Fibroblast of lung (primary cell): Measurements from ENCODE around the gene PCDH9. TPM values are rescaled to one million over a fixed set of nuclear protein-coding genes. Genes with fewer than 3 reads are reported as not detected.

ENCODE experiments used
- DNase-seq, 2 donors: peaks; one replicate each; pipeline versions ENCODE4 v3.0.0 to v3.0.0-alpha.2; 2010; ENCODE audit warnings: low read depth in 2 of 2
- H2AFZ ChIP-seq: 2 replicates; pipeline ENCODE4 v1.5.1; 2012; ENCODE audit warnings: low read length, control low read depth, inconsistent platforms
- H3K27ac ChIP-seq: 2 replicates; pipeline ENCODE4 v1.5.1; 2011; ENCODE audit warnings: low read length, control low read depth; ENCODE audit not compliant: insufficient read depth
- H3K27me3 ChIP-seq: 2 replicates; pipeline ENCODE4 v1.5.1; 2011; ENCODE audit warnings: mild to moderate bottlenecking, low read length; ENCODE audit not compliant: control insufficient read depth, insufficient read depth
- H3K36me3 ChIP-seq: 2 replicates; pipeline ENCODE4 v1.5.1; 2011; ENCODE audit warnings: low read length; ENCODE audit not compliant: control insufficient read depth, insufficient read depth
- H3K4me1 ChIP-seq: 2 replicates; pipeline ENCODE4 v1.5.1; 2011; ENCODE audit warnings: low read length; ENCODE audit not compliant: control insufficient read depth, insufficient read depth; ENCODE audit errors: extremely low read depth
- H3K4me2 ChIP-seq: 2 replicates; pipeline ENCODE4 v1.5.1; 2011; ENCODE audit warnings: low read length, control low read depth; ENCODE audit not compliant: insufficient read depth; ENCODE audit errors: extremely low read depth
- H3K4me3 ChIP-seq, 4 experiments: fragments of 200-600 bp in 1 of 4; sonication (generic) in 1 of 4; replicated peaks in 1 of 4; 2 replicates each; pipeline ENCODE4 v1.5.1; 2011 to 2016; ENCODE audit warnings: low read length in 4 of 4, low read depth in 3 of 4, mild to moderate bottlenecking in 3 of 4, control low read depth in 2 of 4, inconsistent platforms in 1 of 4, mixed read lengths in 1 of 4; ENCODE audit not compliant: insufficient read depth in 1 of 4; ENCODE audit errors: control extremely low read depth in 1 of 4
- H3K79me2 ChIP-seq: 2 replicates; pipeline ENCODE4 v1.5.1; 2012; ENCODE audit warnings: mild to moderate bottlenecking, low read length, inconsistent platforms; ENCODE audit not compliant: control insufficient read depth, insufficient read depth
- H3K9ac ChIP-seq: 2 replicates; pipeline ENCODE4 v1.5.1; 2011; ENCODE audit warnings: mild to moderate bottlenecking, low read length, control low read depth; ENCODE audit not compliant: insufficient read depth
- H3K9me3 ChIP-seq: 2 replicates; pipeline ENCODE4 v1.5.1; 2012; ENCODE audit warnings: low read depth, low read length; ENCODE audit not compliant: control insufficient read depth, insufficient read depth
- H4K20me1 ChIP-seq: 2 replicates; pipeline ENCODE4 v1.5.1; 2011; ENCODE audit warnings: low read length; ENCODE audit not compliant: control insufficient read depth, insufficient read depth; ENCODE audit errors: extremely low read depth
- EZH2 ChIP-seq: IDR thresholded peaks from 2 replicates; pipeline ENCODE4 v1.5.1; 2012; ENCODE audit warnings: low read length, control low read depth, mild to moderate bottlenecking; ENCODE audit errors: missing control alignments
- polyA plus RNA-seq, 2 donors: library from polyadenylated mRNA; depleted of rRNA in 1 of 2; stranded (reverse) in 1 of 2; unstranded in 1 of 2; fragments of >200 nt; gene quantifications; 2 replicates each; pipeline ENCODE4 v1.2.1, GENCODE V29; 2011 to 2012; ENCODE audit warnings: missing spikeins in 1 of 2
- total RNA-seq: library from RNA; depleted of rRNA; stranded (reverse); fragments of >200 nt; gene quantifications from 2 replicates; pipeline ENCODE4 v1.2.1, GENCODE V29; 2014
- TF ChIP-seq, protein P1 (sequence below), 2 donors: IDR thresholded peaks in 1 of 2; conservative IDR thresholded peaks in 1 of 2; 1 replicate in 1 of 2; 2 replicates in 1 of 2; pipeline ENCODE4 v1.5.1; 2011 to 2012; ENCODE audit warnings: low read length in 2 of 2, control low read depth in 1 of 2, inconsistent platforms in 1 of 2, low read depth in 1 of 2, mild to moderate bottlenecking in 1 of 2

Gene PCDH9
- total and polyA plus RNA-seq, 2 donors (not counting 1 experiment from before 2014, with no cell fraction given), result 0.50 to 0.67 TPM

DNA sequence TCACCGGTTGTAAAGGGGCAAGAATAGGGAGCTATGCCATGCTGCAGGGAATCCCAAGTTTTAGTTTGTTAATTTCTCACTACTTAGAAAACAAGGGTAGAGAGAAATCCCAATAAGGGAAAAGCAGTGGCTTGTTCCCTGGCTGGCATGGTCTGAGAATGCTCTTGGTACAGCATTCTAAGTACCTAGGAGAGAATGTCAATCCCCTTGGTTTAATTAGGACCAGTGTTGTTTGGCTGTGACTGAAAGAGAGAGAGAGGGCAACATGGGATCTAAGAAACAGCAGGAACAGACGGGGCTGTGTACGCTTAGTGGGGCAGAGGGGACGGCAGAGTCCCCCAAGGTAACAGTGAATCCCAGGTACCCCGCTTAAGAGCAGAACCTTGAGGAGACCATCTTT lies 228.8 kb downstream of the PCDH9 start:
- Histone ChIP-seq H3K9me3 (no peaks in the 10 kb centered on the region), H3K79me2 (no peaks in the 10 kb centered on the region), H3K4me2 (no peak overlapping the region), H2AFZ (no peak overlapping the region), H4K20me1 (no peaks in the 10 kb centered on the region), H3K36me3 (no peaks in the 10 kb centered on the region), H3K27me3 (no peaks in the 10 kb centered on the region), H3K4me1 (no peaks in the 10 kb centered on the region), H3K4me3 (no peak overlapping the region), H3K9ac (no peak overlapping the region), H3K27ac (no peak overlapping the region)
- no peak for DNase-seq
- TF ChIP-seq, protein P1, sequence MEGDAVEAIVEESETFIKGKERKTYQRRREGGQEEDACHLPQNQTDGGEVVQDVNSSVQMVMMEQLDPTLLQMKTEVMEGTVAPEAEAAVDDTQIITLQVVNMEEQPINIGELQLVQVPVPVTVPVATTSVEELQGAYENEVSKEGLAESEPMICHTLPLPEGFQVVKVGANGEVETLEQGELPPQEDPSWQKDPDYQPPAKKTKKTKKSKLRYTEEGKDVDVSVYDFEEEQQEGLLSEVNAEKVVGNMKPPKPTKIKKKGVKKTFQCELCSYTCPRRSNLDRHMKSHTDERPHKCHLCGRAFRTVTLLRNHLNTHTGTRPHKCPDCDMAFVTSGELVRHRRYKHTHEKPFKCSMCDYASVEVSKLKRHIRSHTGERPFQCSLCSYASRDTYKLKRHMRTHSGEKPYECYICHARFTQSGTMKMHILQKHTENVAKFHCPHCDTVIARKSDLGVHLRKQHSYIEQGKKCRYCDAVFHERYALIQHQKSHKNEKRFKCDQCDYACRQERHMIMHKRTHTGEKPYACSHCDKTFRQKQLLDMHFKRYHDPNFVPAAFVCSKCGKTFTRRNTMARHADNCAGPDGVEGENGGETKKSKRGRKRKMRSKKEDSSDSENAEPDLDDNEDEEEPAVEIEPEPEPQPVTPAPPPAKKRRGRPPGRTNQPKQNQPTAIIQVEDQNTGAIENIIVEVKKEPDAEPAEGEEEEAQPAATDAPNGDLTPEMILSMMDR (conservative IDR thresholded peaks at IDR 0.05 in 1 of 2, IDR thresholded peaks at IDR 0.05 in 1 of 2; ENCODE audit: low read depth in 1 of 2, low read length in 2 of 2), result no peak
- no peak for TF ChIP-seq EZH2

DNA sequence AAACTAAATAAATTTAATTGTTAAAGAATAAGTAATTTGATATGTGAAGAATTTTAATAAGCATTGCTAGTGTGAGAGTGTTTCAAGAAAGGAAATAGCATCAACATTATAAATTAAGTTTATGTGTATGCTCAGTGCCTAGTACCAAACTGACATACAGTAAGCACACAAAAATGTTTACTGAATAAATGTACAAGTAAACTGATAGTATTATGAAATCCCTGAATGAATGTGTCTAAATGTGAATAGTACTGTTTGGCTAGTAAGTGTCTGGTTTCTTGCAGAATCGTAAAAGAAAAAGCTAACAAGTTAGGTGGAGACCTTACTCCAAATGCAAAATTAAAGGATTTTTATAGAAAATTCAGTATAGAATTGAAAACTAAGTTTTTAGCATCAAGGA lies 233.6 kb downstream of the PCDH9 start:
- Histone ChIP-seq H3K9ac (no peak overlapping the region), H3K4me1 (no peaks in the 10 kb centered on the region), H3K27me3 (no peaks in the 10 kb centered on the region), H4K20me1 (no peaks in the 10 kb centered on the region), H3K4me2 (no peak overlapping the region), H3K4me3 (no peak overlapping the region), H3K9me3 (no peaks in the 10 kb centered on the region), H3K79me2 (no peaks in the 10 kb centered on the region), H2AFZ (no peak overlapping the region), H3K27ac (no peak overlapping the region), H3K36me3 (no peaks in the 10 kb centered on the region)
- TF ChIP-seq, protein P1 (conservative IDR thresholded peaks at IDR 0.05 in 1 of 2, IDR thresholded peaks at IDR 0.05 in 1 of 2; ENCODE audit: low read depth in 1 of 2, low read length in 2 of 2), result no peak
- no peak for TF ChIP-seq EZH2
- DNase-seq, result peak in 1 of 2 donors; percentile 10

DNA sequence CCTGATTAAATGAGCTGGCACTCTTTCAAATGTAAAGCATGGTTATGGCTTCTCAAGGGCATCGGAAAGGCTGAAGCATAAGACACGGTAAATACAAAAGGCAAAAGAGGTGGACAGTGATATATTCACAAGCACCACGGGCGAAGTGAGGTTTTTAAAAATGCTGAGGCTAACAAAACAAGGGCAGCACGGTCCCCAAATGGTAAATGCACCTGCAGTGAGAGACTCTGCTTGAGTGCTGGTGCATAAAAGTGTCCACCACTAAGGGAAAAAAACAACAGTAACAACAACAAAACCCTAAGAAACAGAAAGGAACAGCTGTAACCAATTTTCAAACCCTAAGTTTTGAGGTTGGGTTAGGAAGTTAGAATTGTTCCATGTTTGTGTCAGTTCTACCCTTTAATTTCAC lies 234.9 kb downstream of the PCDH9 start:
- Histone ChIP-seq H3K4me2 (no peak overlapping the region), H2AFZ (no peak overlapping the region), H3K4me3 (no peak overlapping the region), H3K9me3 (no peaks in the 10 kb centered on the region), H4K20me1 (no peaks in the 10 kb centered on the region), H3K4me1 (no peaks in the 10 kb centered on the region), H3K27ac (no peak overlapping the region), H3K27me3 (no peaks in the 10 kb centered on the region), H3K36me3 (no peaks in the 10 kb centered on the region), H3K9ac (no peak overlapping the region), H3K79me2 (no peaks in the 10 kb centered on the region)
- TF ChIP-seq, protein P1 (conservative IDR thresholded peaks at IDR 0.05 in 1 of 2, IDR thresholded peaks at IDR 0.05 in 1 of 2; ENCODE audit: low read depth in 1 of 2, low read length in 2 of 2), result no peak
- no peak for TF ChIP-seq EZH2
- DNase-seq, result no peak
